Gastroesophageal sphincter (tissue), 4 donors: ENCODE data around the gene STK32A. TPM values are rescaled to one million over a fixed set of nuclear protein-coding genes. Genes with fewer than 3 reads are reported as not detected.
A peak's percentile ranks its signal among the peaks of the same experiment; 100 is the strongest.

Source experiments
- ATAC-seq: fragments of 150-250 bp; one replicate; pipeline ENCODE4 v1.9.1; 2016; ENCODE audit warnings: mild to moderate bottlenecking, moderate library complexity
- H3K27ac ChIP-seq, 4 donors: fragments of 200-600 bp; sonication (generic) in 3 of 4; 1 replicate in 3 of 4; 2 replicates in 1 of 4; pipeline ENCODE4 v1.5.1; 2016 to 2019
- H3K27me3 ChIP-seq: fragments of 200-600 bp; sonication (generic); one replicate; pipeline ENCODE4 v1.5.1; 2019
- H3K36me3 ChIP-seq, 2 donors: fragments of 200-600 bp; sonication (generic); one replicate each; pipeline ENCODE4 v1.5.1; 2019; ENCODE audit warnings: control low read depth in 1 of 2
- H3K4me1 ChIP-seq, 3 donors: fragments of 200-600 bp; sonication (generic); 1 replicate in 2 of 3; 2 replicates in 1 of 3; pipeline ENCODE4 v1.5.1; 2016 to 2019; ENCODE audit warnings: control low read depth in 2 of 3
- H3K4me3 ChIP-seq, 2 donors: fragments of 200-600 bp; sonication (generic); one replicate each; pipeline ENCODE4 v1.5.1; 2019; ENCODE audit warnings: mild to moderate bottlenecking in 1 of 2, moderate library complexity in 1 of 2
- H3K9me3 ChIP-seq, 3 donors: fragments of 200-600 bp; sonication (generic); one replicate each; pipeline ENCODE4 v1.5.1; 2017 to 2019; ENCODE audit warnings: control low read depth in 2 of 3
- CTCF ChIP-seq, 4 experiments: fragments of 200-600 bp in 2 of 4; fragments of 450-650 bp in 2 of 4; sonication (generic) in 1 of 4; IDR thresholded peaks; one replicate each; pipeline ENCODE4 v1.5.1; 2017 to 2019; ENCODE audit warnings: antibody characterized with exemption in 4 of 4, mild to moderate bottlenecking in 2 of 4, moderate library complexity in 2 of 4
- EP300 ChIP-seq: sonication (generic); formaldehyde crosslinking; IDR thresholded peaks from one replicate; pipeline ENCODE4 v1.6.1; 2017; ENCODE audit warnings: antibody characterized with exemption, mild to moderate bottlenecking
- POLR2A ChIP-seq, 2 donors: fragments of 450-650 bp; IDR thresholded peaks; one replicate each; pipeline ENCODE4 v1.6.1; 2017; ENCODE audit warnings: antibody characterized with exemption in 2 of 2, mild to moderate bottlenecking in 2 of 2, moderate library complexity in 1 of 2
- POLR2AphosphoS5 ChIP-seq: sonication (generic); formaldehyde crosslinking; IDR thresholded peaks from one replicate; pipeline ENCODE4 v1.6.1; 2017; ENCODE audit warnings: antibody characterized with exemption
- WGBS, 2 donors: methylation state at CpG; one replicate each; pipeline ENCODE4 v1.1.5; 2018; ENCODE audit warnings: low coverage in 1 of 2; 5-methylcytosine and 5-hydroxymethylcytosine counted together
- total RNA-seq, 4 donors: library from RNA; depleted of rRNA; stranded (reverse); fragments of >200 nt; gene quantifications; one replicate each; pipeline ENCODE4 v1.1.0, GENCODE V29; 2016

Gene STK32A
- total RNA-seq, 4 donors from 2014 or later = 0.77 to 3.7 (median 2.4) TPM

GRCh38 chr5:147290261-147290660 is 55.4 kb downstream of the STK32A start:
- TF ChIP-seq POLR2AphosphoS5 (no peak), POLR2A (IDR thresholded peaks at IDR 0.05) (no peak)
- Histone ChIP-seq H3K36me3 (no peaks in the 10 kb centered on the region), H3K27ac (no peak overlapping the region), H3K4me3 (no peak overlapping the region), H3K9me3 (no peaks in the 10 kb centered on the region), H3K4me1 (no peaks in the 10 kb centered on the region), H3K27me3 (no peaks in the 10 kb centered on the region)
- ATAC-seq = no peak
- WGBS, 2 donors = 45 to 56% methylated on average over 2 of the region's 2 CpGs

GRCh38 chr5:147303251-147303650 is 68.4 kb downstream of the STK32A start:
- WGBS, 2 donors = 62 to 83% methylated on average over 3 to 4 of the region's 6 CpGs
- Histone ChIP-seq H3K4me1 (no peaks in the 10 kb centered on the region), H3K4me3 (no peak overlapping the region), H3K9me3 (no peaks in the 10 kb centered on the region), H3K27ac (no peak overlapping the region), H3K36me3 (no peaks in the 10 kb centered on the region), H3K27me3 (no peaks in the 10 kb centered on the region)
- no peak for ATAC-seq
- no peak for TF ChIP-seq POLR2AphosphoS5

- H3K27me3 ChIP-seq = no peaks in the 10 kb centered on the region
- TF ChIP-seq POLR2A (IDR thresholded peaks at IDR 0.05) = no peak
- no peak for TF ChIP-seq CTCF (IDR thresholded peaks at IDR 0.05)
- peak; percentile 26 for TF ChIP-seq POLR2AphosphoS5
- no peak for TF ChIP-seq EP300
- WGBS, 2 donors = 40 to 71% methylated on average over 1 to 2 of the region's 2 CpGs
- no peaks in the 10 kb centered on the region for H3K36me3 ChIP-seq
- H3K27ac ChIP-seq = no peak overlapping the region
- H3K4me1 ChIP-seq = no peaks in the 10 kb centered on the region
- H3K4me3 ChIP-seq = no peak overlapping the region
- H3K9me3 ChIP-seq = no peaks in the 10 kb centered on the region
- ATAC-seq = no peak
Observed at GRCh38 chr5:147303976-147304375, 69.2 kb downstream of the STK32A start.

GRCh38 chr5:147305147-147305546 is 70.3 kb downstream of the STK32A start:
- TF ChIP-seq POLR2AphosphoS5 (no peak), EP300 (no peak), CTCF (IDR thresholded peaks at IDR 0.05) (no peak), POLR2A (IDR thresholded peaks at IDR 0.05) (no peak)
- no peak overlapping the region for H3K27ac ChIP-seq
- ATAC-seq = no peak
- no peaks in the 10 kb centered on the region for H3K9me3 ChIP-seq
- no peaks in the 10 kb centered on the region for H3K27me3 ChIP-seq
- H3K4me1 ChIP-seq = no peaks in the 10 kb centered on the region
- H3K4me3 ChIP-seq = no peak overlapping the region
- H3K36me3 ChIP-seq = no peaks in the 10 kb centered on the region
- WGBS, 2 donors = no CpG with 5 or more reads among the region's 9 CpGs

GRCh38 chr5:147306351-147306750 is 71.5 kb downstream of the STK32A start:
- no peak overlapping the region for H3K27ac ChIP-seq
- TF ChIP-seq POLR2AphosphoS5 (no peak), POLR2A (IDR thresholded peaks at IDR 0.05) (no peak), CTCF (IDR thresholded peaks at IDR 0.05) (no peak), EP300 (no peak)
- no peaks in the 10 kb centered on the region for H3K9me3 ChIP-seq
- no peak overlapping the region for H3K4me3 ChIP-seq
- no peaks in the 10 kb centered on the region for H3K36me3 ChIP-seq
- no peak for ATAC-seq
- no peaks in the 10 kb centered on the region for H3K27me3 ChIP-seq
- no peaks in the 10 kb centered on the region for H3K4me1 ChIP-seq

- H3K36me3 ChIP-seq = no peaks in the 10 kb centered on the region
- H3K27me3 ChIP-seq = no peaks in the 10 kb centered on the region
- TF ChIP-seq CTCF (IDR thresholded peaks at IDR 0.05) (no peak), EP300 (no peak)
- no peaks in the 10 kb centered on the region for H3K9me3 ChIP-seq
- H3K4me1 ChIP-seq = no peaks in the 10 kb centered on the region
- no peak overlapping the region for H3K27ac ChIP-seq
- ATAC-seq = no peak
- H3K4me3 ChIP-seq = no peak overlapping the region
- WGBS, 2 donors = 69 to 77% methylated on average over 3 to 4 of the region's 4 CpGs
Observed at GRCh38 chr5:147307170-147307569, 72.3 kb downstream of the STK32A start.
